HEK293T (cell line): Measurements from ENCODE around the gene REV3L.

ENCODE experiments used
- CTCF ChIA-PET: fragments of 350-600 bp; formaldehyde crosslinking; extraction: SDS; loops from one replicate; lab custom pipeline; 2021; ENCODE audit warnings: antibody characterized with exemption, inconsistent platforms; lab: Yijun Ruan, JAX
- POLR2A ChIA-PET: fragments of 350-600 bp; formaldehyde crosslinking; extraction: SDS; loops from one replicate; lab custom pipeline; 2020; ENCODE audit warnings: antibody characterized with exemption, inconsistent platforms; lab: Yijun Ruan, JAX
- DNase-seq: peaks from one replicate; pipeline ENCODE4 v3.0.0; 2012; ENCODE audit warnings: mixed read lengths; ENCODE audit errors: extremely low spot score
- ARNT ChIP-seq: fragments of 450-650 bp; IDR thresholded peaks from 2 replicates; pipeline ENCODE4 v1.6.1; 2017; ENCODE audit warnings: mild to moderate bottlenecking
- BHLHE40 ChIP-seq: fragments of 450-650 bp; IDR thresholded peaks from 2 replicates; pipeline ENCODE4 v1.6.1; 2016; ENCODE audit warnings: mild to moderate bottlenecking, moderate library complexity, borderline replicate concordance
- CTBP1 ChIP-seq: fragments of 450-650 bp; IDR thresholded peaks from 2 replicates; pipeline ENCODE4 v1.6.1; 2016; ENCODE audit warnings: borderline replicate concordance
- ELF4 ChIP-seq: fragments of 450-650 bp; IDR thresholded peaks from 2 replicates; pipeline ENCODE4 v1.6.1; 2017; ENCODE audit warnings: antibody characterized with exemption
- FOXA1 ChIP-seq: fragments of 450-650 bp; IDR thresholded peaks from 2 replicates; pipeline ENCODE4 v1.6.1; 2016; ENCODE audit warnings: mild to moderate bottlenecking
- FOXK2 ChIP-seq: fragments of 450-650 bp; IDR thresholded peaks from 2 replicates; pipeline ENCODE4 v1.6.1; 2016; ENCODE audit warnings: mild to moderate bottlenecking
- FOXM1 ChIP-seq: fragments of 450-650 bp; IDR thresholded peaks from 2 replicates; pipeline ENCODE4 v1.6.1; 2017; ENCODE audit warnings: mild to moderate bottlenecking, borderline replicate concordance
- HDGF ChIP-seq: fragments of 450-650 bp; IDR thresholded peaks from 2 replicates; pipeline ENCODE4 v1.6.1; 2017; ENCODE audit warnings: antibody characterized with exemption, borderline replicate concordance
- L3MBTL2 ChIP-seq: fragments of 450-650 bp; conservative IDR thresholded peaks from 2 replicates; pipeline ENCODE4 v1.6.1; 2016; ENCODE audit warnings: mild to moderate bottlenecking
- LEF1 ChIP-seq: fragments of 450-650 bp; IDR thresholded peaks from 2 replicates; pipeline ENCODE4 v1.6.1; 2017; ENCODE audit warnings: mild to moderate bottlenecking, borderline replicate concordance
- NFRKB ChIP-seq: fragments of 450-650 bp; IDR thresholded peaks from 2 replicates; pipeline ENCODE4 v1.6.1; 2016; ENCODE audit warnings: mild to moderate bottlenecking, moderate library complexity
- SP1 ChIP-seq: fragments of 450-650 bp; IDR thresholded peaks from 2 replicates; pipeline ENCODE4 v1.6.1; 2017
- SUZ12 ChIP-seq: fragments of 450-650 bp; IDR thresholded peaks from 2 replicates; pipeline ENCODE4 v1.6.1; 2016; ENCODE audit warnings: mild to moderate bottlenecking
- TARDBP ChIP-seq: fragments of 450-650 bp; IDR thresholded peaks from 2 replicates; pipeline ENCODE4 v1.6.1; 2016
- ZNF384 ChIP-seq: fragments of 450-650 bp; IDR thresholded peaks from 2 replicates; pipeline ENCODE4 v1.6.1; 2016
- TF ChIP-seq, protein P1 (sequence below): fragments of 450-650 bp; IDR thresholded peaks from 2 replicates; pipeline ENCODE4 v1.6.1; 2016

REV3L gene

DNA sequence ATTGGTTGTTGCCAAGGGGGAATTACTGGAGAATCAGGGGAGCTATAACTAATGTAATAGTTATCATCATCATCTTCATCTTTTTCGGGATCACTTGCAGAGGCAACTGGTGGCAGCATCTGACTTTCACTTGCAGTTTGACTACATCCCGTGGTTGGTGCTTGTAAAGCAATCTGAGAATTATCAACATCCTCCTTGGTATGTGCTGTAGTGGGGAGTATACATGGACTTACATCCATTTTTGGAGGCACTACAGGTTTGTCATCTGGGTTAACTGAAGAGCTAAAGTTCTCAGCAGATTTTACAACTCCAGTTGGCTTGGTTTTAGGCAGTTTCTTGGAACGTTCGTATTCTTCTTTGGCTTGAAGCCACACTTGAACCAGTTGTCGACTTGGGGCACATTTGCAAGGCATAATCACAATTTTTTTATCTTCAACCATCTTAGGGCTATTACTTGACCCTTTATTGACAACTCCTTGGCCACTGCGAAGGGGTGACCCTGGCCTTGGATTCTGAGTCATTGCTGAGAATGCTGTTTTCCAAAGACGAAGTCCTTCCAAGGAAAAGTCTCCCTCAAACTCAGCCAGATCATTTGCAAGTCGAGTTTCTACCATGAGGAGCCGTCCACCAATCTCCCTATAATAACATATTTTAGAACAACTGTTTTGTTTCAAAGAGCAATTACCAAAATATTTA lies 115.5 kb downstream of the REV3L start:
- CTCF ChIA-PET = no interaction called here
- POLR2A ChIA-PET = no interaction called here
- no peak for DNase-seq
- TF ChIP-seq HDGF (no peak), FOXK2 (no peak), CTBP1 (no peak), SUZ12 (no peak), FOXA1 (no peak), TARDBP (no peak), NFRKB (no peak), LEF1 (no peak), ELF4 (no peak), ARNT (no peak), ZNF384 (no peak)
- TF ChIP-seq, protein P1, sequence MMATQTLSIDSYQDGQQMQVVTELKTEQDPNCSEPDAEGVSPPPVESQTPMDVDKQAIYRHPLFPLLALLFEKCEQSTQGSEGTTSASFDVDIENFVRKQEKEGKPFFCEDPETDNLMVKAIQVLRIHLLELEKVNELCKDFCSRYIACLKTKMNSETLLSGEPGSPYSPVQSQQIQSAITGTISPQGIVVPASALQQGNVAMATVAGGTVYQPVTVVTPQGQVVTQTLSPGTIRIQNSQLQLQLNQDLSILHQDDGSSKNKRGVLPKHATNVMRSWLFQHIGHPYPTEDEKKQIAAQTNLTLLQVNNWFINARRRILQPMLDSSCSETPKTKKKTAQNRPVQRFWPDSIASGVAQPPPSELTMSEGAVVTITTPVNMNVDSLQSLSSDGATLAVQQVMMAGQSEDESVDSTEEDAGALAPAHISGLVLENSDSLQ = no peak

DNA sequence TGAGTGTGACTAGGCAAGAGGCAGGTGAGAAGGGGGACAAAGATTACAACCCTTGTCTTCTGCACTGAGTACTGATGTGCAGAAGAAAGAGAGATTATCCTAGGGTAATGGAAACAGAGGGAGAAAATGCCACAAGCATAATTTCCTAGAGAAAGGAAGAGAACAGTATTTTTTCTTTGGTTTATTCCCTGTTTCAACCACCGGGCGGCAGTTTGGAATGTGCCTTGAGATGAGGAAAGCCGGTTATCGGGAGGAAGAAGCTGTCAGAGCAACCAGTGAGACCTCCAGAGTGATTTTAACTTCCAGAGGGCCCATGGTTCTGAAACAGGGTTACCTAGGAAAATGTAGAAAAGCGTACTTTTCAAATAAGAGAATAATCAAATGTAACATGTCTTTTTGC lies 121.4 kb downstream of the REV3L start:
- ChIA-PET CTCF (interaction anchor here (0.7 kb wide), 1 partner anchor 220 kb away, joined by 3 read pairs; no protein-coding TSS in a partner anchor), POLR2A (no interaction called here)
- peak; percentile 63 for DNase-seq
- TF ChIP-seq HDGF = no peak
- TF ChIP-seq L3MBTL2 = no peak
- TF ChIP-seq ARNT = no peak
- TF ChIP-seq SP1 = no peak
- no peak for TF ChIP-seq ELF4
- TF ChIP-seq LEF1 = no peak
- TF ChIP-seq TARDBP = no peak
- no peak for TF ChIP-seq NFRKB

DNA sequence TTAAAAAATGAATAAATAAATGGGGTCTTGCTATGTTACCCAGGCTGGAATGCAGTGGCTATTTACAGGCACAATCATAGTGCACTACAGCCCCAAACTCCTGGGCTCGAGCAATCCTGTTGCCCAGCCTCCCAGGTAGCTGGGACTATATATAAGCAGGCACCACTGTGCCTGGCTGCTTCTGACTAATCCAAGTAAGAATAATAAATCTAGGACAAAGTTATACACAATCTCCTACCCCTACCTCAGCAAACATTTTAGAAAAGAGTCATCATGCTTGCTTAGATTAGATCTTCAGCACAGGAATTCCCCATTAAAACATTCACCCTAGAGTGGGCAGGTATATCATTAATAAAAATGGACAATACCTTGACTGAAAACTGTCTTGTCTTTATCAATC lies 124.6 kb downstream of the REV3L start:
- CTCF ChIA-PET = interaction anchor here (0.6 to 0.8 kb wide), 2 partner anchors 17 to 357 kb away, joined by 3 to 7 read pairs; no protein-coding TSS in a partner anchor
- TF ChIP-seq FOXA1 (no peak), TARDBP (no peak), ARNT (no peak), CTBP1 (no peak), BHLHE40 (no peak), FOXK2 (no peak), ELF4 (no peak), HDGF (no peak), NFRKB (no peak)
- DNase-seq = no peak
- POLR2A ChIA-PET = no interaction called here

DNA sequence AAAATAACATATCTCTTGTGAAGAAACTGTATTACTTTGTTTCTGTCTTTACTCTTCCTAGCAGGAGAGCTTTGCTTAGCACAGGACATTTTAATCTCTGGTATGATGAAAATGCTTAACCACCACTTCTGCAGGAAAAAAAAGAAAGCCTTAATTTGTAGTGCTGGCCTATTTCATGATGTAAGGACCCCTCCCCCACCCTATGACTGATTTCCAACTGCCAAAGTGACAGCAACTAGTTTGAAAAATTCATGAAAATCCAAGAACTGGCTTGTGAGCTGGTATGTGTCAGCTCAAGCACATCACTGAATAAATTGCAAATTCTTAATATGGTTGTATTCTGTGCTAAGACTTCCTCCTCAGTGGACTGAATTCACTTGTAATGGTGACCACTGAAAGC lies 125.3 kb downstream of the REV3L start:
- CTCF ChIA-PET = interaction anchor here (0.7 to 0.8 kb wide), 2 partner anchors 17 to 692 kb away, joined by 3 read pairs; no protein-coding TSS in a partner anchor
- TF ChIP-seq LEF1 = no peak
- no peak for TF ChIP-seq BHLHE40
- no peak for TF ChIP-seq SP1
- DNase-seq = no peak
- POLR2A ChIA-PET = interaction anchor here (0.7 kb wide), 1 partner anchor 578 kb away, joined by 3 read pairs; no protein-coding TSS in a partner anchor

DNA sequence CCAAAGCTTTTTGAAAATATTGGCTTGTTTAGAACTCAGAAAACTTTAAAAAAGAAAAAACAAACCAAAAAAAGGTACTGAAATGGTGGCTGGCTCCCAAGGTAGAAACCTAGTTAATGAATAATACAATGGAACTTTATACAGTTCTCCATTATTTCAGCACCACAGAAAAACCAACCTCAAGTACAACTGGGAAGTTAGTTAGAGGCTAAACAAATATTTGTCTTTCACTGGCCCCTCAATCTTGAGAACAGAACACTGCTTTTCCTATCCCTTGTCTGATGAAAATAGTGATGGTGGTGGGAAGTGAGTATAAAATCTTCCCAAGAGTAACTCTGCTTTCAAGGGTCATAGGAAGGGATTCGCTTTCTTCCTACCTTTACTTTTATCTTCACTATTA lies 126.5 kb downstream of the REV3L start:
- CTCF ChIA-PET = no interaction called here
- DNase-seq = no peak
- TF ChIP-seq HDGF = no peak
- TF ChIP-seq SUZ12 = no peak
- no peak for TF ChIP-seq NFRKB
- no peak for TF ChIP-seq L3MBTL2
- no peak for TF ChIP-seq ZNF384
- TF ChIP-seq TARDBP = no peak
- no peak for TF ChIP-seq CTBP1
- TF ChIP-seq FOXM1 = no peak
- no peak for TF ChIP-seq ELF4
- no peak for TF ChIP-seq ARNT
- no peak for TF ChIP-seq LEF1
- no peak for TF ChIP-seq BHLHE40
- no peak for TF ChIP-seq FOXA1
- TF ChIP-seq FOXK2 = no peak
- TF ChIP-seq SP1 = no peak
- TF ChIP-seq, protein P1 = no peak
- POLR2A ChIA-PET = interaction anchor here (0.5 kb wide), 1 partner anchor 315 kb away, joined by 4 read pairs; no protein-coding TSS in a partner anchor

DNA sequence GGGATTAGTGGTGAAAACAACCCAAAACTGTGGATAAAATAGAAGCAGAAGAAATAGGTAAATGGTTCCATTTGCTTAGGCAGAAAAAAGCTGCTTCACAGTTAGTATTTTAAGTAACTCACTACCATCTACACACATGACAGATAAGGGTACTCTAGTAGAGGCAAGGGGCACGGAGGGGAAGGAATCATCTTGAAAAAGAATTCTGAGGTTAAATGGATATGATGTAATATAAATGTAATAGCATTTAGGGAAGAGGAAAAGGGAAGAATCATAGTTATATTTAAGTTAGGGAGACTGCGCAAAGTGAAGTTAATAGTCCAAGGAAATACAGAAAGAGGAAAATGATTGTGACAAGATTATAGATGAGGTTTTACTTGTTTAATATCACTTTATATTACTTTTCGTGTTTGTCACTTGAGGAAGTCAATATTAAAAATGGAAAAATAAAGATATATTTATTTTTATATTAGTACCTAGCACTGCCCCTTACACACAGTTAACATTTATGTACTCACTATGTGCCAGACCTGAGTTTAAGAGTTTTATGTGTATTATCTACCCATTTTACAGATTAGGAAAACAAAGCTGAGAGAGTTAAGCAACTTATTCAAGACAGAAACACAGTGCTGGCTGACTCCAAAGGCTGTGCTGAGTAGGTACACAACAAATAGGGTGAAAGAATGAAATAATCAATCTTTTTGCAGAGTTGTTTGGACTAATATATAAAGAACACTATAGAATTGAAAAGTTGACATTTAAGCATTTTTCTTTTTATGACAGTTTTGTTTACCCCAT lies 128.1 kb downstream of the REV3L start:
- CTCF ChIA-PET = interaction anchor here (0.6 kb wide), 1 partner anchor 168 kb away, joined by 3 read pairs; no protein-coding TSS in a partner anchor
- POLR2A ChIA-PET = no interaction called here
- TF ChIP-seq TARDBP (no peak), BHLHE40 (no peak), SP1 (no peak), ELF4 (no peak), L3MBTL2 (no peak), FOXA1 (no peak), FOXK2 (no peak), ARNT (no peak), NFRKB (no peak), FOXM1 (no peak), ZNF384 (no peak), SUZ12 (no peak), LEF1 (no peak), CTBP1 (no peak)
- TF ChIP-seq, protein P1 = no peak
- no peak for DNase-seq
